ENCODE measurements around the gene GET4.

The GET4 gene

GRCh38 chr7:944744-945143, 68.4 kb downstream of the GET4 start:
- H3K4me3 ChIP-seq (ENCODE audit: low read length) = no peak overlapping the region
- H3K27ac ChIP-seq (ENCODE audit: low read length) = no peak overlapping the region
- peaks cover 3% of the 10 kb centered on the region; the same call in 1 of the 2 replicates for H3K9me3 ChIP-seq (ENCODE audit: insufficient read depth, low read length)
- no peak overlapping the region for H2AFZ ChIP-seq (ENCODE audit: low read depth, low read length)
- TF ChIP-seq EZH2phosphoT487 (IDR thresholded peaks at IDR 0.05; ENCODE audit: low read depth) = no peak
- TF ChIP-seq CTCF (IDR thresholded peaks at IDR 0.05; ENCODE audit: low read depth, low read length) = no peak
- H3K79me2 ChIP-seq (ENCODE audit: low read length) = no peaks in the 10 kb centered on the region
- peaks cover 9% of the 10 kb centered on the region for H3K36me3 ChIP-seq (replicated peaks; ENCODE audit: low read depth, low read length)
- no peak overlapping the region for H3K9ac ChIP-seq (ENCODE audit: low read length)
- peaks cover 26% of the 10 kb centered on the region for H3K4me1 ChIP-seq (ENCODE audit: low read length)
- H3K27me3 ChIP-seq (ENCODE audit: low read depth, low read length) = peaks cover 8% of the 10 kb centered on the region; the same call in 1 of the 2 replicates
- no peaks in the 10 kb centered on the region for H4K20me1 ChIP-seq (ENCODE audit: insufficient read depth, low read length)
- no peak overlapping the region for H3K4me2 ChIP-seq (ENCODE audit: low read length)

GRCh38 chr7:945147-945555, 68.8 kb downstream of the GET4 start:
- H3K27ac ChIP-seq (ENCODE audit: low read length) = no peak overlapping the region
- H3K9ac ChIP-seq (ENCODE audit: low read length) = no peak overlapping the region
- no peaks in the 10 kb centered on the region for H3K79me2 ChIP-seq (ENCODE audit: low read length)
- H4K20me1 ChIP-seq (ENCODE audit: insufficient read depth, low read length) = no peaks in the 10 kb centered on the region
- H3K27me3 ChIP-seq (ENCODE audit: low read depth, low read length) = peaks cover 8% of the 10 kb centered on the region; the same call in 1 of the 2 replicates
- peaks cover 30% of the 10 kb centered on the region for H3K4me1 ChIP-seq (ENCODE audit: low read length)
- TF ChIP-seq CTCF (IDR thresholded peaks at IDR 0.05; ENCODE audit: low read depth, low read length) (no peak), EZH2phosphoT487 (IDR thresholded peaks at IDR 0.05; ENCODE audit: low read depth) (no peak)
- no peaks in the 10 kb centered on the region for H3K9me3 ChIP-seq (ENCODE audit: insufficient read depth, low read length)
- H3K4me3 ChIP-seq (ENCODE audit: low read length) = no peak overlapping the region
- no peak overlapping the region for H3K4me2 ChIP-seq (ENCODE audit: low read length)
- peaks cover 9% of the 10 kb centered on the region for H3K36me3 ChIP-seq (replicated peaks; ENCODE audit: low read depth, low read length)
- H2AFZ ChIP-seq (ENCODE audit: low read depth, low read length) = no peak overlapping the region

GRCh38 chr7:945556-946255, 69.4 kb downstream of the GET4 start:
- H4K20me1 ChIP-seq (ENCODE audit: insufficient read depth, low read length) = no peaks in the 10 kb centered on the region
- TF ChIP-seq CTCF (IDR thresholded peaks at IDR 0.05; ENCODE audit: low read depth, low read length) = no peak
- TF ChIP-seq EZH2phosphoT487 (IDR thresholded peaks at IDR 0.05; ENCODE audit: low read depth) = no peak
- no peak overlapping the region for H3K4me3 ChIP-seq (ENCODE audit: low read length)
- H3K27me3 ChIP-seq (ENCODE audit: low read depth, low read length) = peaks cover 8% of the 10 kb centered on the region; the same call in 1 of the 2 replicates
- H3K4me1 ChIP-seq (ENCODE audit: low read length) = peaks cover 30% of the 10 kb centered on the region
- H3K79me2 ChIP-seq (ENCODE audit: low read length) = no peaks in the 10 kb centered on the region
- H3K9ac ChIP-seq (ENCODE audit: low read length) = no peak overlapping the region
- no peak overlapping the region for H2AFZ ChIP-seq (ENCODE audit: low read depth, low read length)
- peaks cover 6% of the 10 kb centered on the region for H3K36me3 ChIP-seq (replicated peaks; ENCODE audit: low read depth, low read length)
- no peak overlapping the region for H3K27ac ChIP-seq (ENCODE audit: low read length)
- H3K9me3 ChIP-seq (ENCODE audit: insufficient read depth, low read length) = no peaks in the 10 kb centered on the region
- no peak overlapping the region for H3K4me2 ChIP-seq (ENCODE audit: low read length)
